H9 (cell line): ENCODE data around the gene ACACB. TPM values are rescaled to one million over a fixed set of nuclear protein-coding genes. Genes with fewer than 3 reads are reported as not detected.

Experiments used
- DNase-seq: peaks from one replicate; pipeline ENCODE4 v3.0.0-alpha.2; 2017
- H2AFZ ChIP-seq: one replicate; pipeline ENCODE4 v1.6.1; 2013; ENCODE audit warnings: mild to moderate bottlenecking, low read length, control low read depth, moderate library complexity
- H2AK5ac ChIP-seq: 2 replicates; pipeline ENCODE4 v1.6.1; 2013; ENCODE audit warnings: low read length, control low read depth, mixed read lengths; ENCODE audit not compliant: insufficient read length
- H2BK120ac ChIP-seq: one replicate; pipeline ENCODE4 v1.6.1; 2013; ENCODE audit warnings: low read depth, mild to moderate bottlenecking, low read length, control low read depth, inconsistent platforms; ENCODE audit not compliant: poor library complexity, severe bottlenecking
- H2BK12ac ChIP-seq: 2 replicates; pipeline ENCODE4 v1.6.1; 2013; ENCODE audit warnings: low read length, control low read depth, mixed read lengths, low read depth; ENCODE audit not compliant: insufficient read length
- H2BK15ac ChIP-seq: 2 replicates; pipeline ENCODE4 v1.6.1; 2013; ENCODE audit warnings: low read depth, low read length, control low read depth
- H2BK20ac ChIP-seq: one replicate; pipeline ENCODE4 v1.6.1; 2013; ENCODE audit warnings: low read depth, mild to moderate bottlenecking, low read length, control low read depth, inconsistent platforms; ENCODE audit not compliant: poor library complexity, severe bottlenecking
- H2BK5ac ChIP-seq: 2 replicates; pipeline ENCODE4 v1.6.1; 2013; ENCODE audit warnings: low read length, control low read depth, mixed read lengths; ENCODE audit not compliant: insufficient read length
- H3K14ac ChIP-seq: 2 replicates; pipeline ENCODE4 v1.6.1; 2013; ENCODE audit warnings: low read length, control low read depth; ENCODE audit not compliant: insufficient read depth
- H3K18ac ChIP-seq: 2 replicates; pipeline ENCODE4 v1.6.1; 2013; ENCODE audit warnings: low read depth, mild to moderate bottlenecking, mixed read lengths, low read length, control low read depth; ENCODE audit not compliant: insufficient read length
- H3K23ac ChIP-seq: 2 replicates; pipeline ENCODE4 v1.6.1; 2013; ENCODE audit warnings: low read length, control low read depth, mixed read lengths, low read depth; ENCODE audit not compliant: insufficient read length
- H3K23me2 ChIP-seq: 2 replicates; pipeline ENCODE4 v1.6.1; 2013; ENCODE audit warnings: low read depth, mild to moderate bottlenecking, mixed read lengths, low read length, control low read depth; ENCODE audit not compliant: insufficient read length, poor library complexity, severe bottlenecking
- H3K27ac ChIP-seq: 2 replicates; pipeline ENCODE4 v1.5.1; 2013; ENCODE audit warnings: low read length, control low read depth, mixed read lengths, low read depth; ENCODE audit not compliant: insufficient read length
- H3K27me3 ChIP-seq: 2 replicates; pipeline ENCODE4 v1.6.1; 2013; ENCODE audit warnings: low read length, control low read depth, inconsistent platforms; ENCODE audit not compliant: insufficient read depth
- H3K4ac ChIP-seq: 2 replicates; pipeline ENCODE4 v1.6.1; 2013; ENCODE audit warnings: low read depth, mild to moderate bottlenecking, control low read depth, inconsistent platforms, low read length, moderate library complexity
- H3K4me1 ChIP-seq: 2 replicates; pipeline ENCODE4 v1.6.1; 2013; ENCODE audit warnings: low read length, control low read depth, inconsistent platforms; ENCODE audit not compliant: insufficient read depth
- H3K4me2 ChIP-seq: 2 replicates; pipeline ENCODE4 v1.6.1; 2013; ENCODE audit warnings: low read length, control low read depth, mixed read lengths; ENCODE audit not compliant: insufficient read length, insufficient read depth
- H3K56ac ChIP-seq: 2 replicates; pipeline ENCODE4 v1.6.1; 2013; ENCODE audit warnings: low read depth, mild to moderate bottlenecking, mixed read lengths, low read length, control low read depth; ENCODE audit not compliant: insufficient read length
- H3K79me1 ChIP-seq: 2 replicates; pipeline ENCODE4 v1.6.1; 2013; ENCODE audit warnings: low read depth, mild to moderate bottlenecking, moderate library complexity, low read length, control low read depth, inconsistent platforms; ENCODE audit not compliant: insufficient read depth, poor library complexity, severe bottlenecking
- H3K79me2 ChIP-seq: 2 replicates; pipeline ENCODE4 v1.6.1; 2013; ENCODE audit warnings: low read length, control low read depth, inconsistent platforms; ENCODE audit not compliant: insufficient read depth
- H3K9ac ChIP-seq: 2 replicates; pipeline ENCODE4 v1.6.1; 2013; ENCODE audit warnings: low read length, control low read depth, mixed read lengths; ENCODE audit not compliant: insufficient read length; ENCODE audit errors: extremely low read depth
- H3K9me3 ChIP-seq: one replicate; pipeline ENCODE4 v1.6.1; 2013; ENCODE audit warnings: low read depth, low read length, inconsistent platforms; ENCODE audit not compliant: control insufficient read depth
- H3T11ph ChIP-seq: one replicate; pipeline ENCODE4 v1.6.1; 2013; ENCODE audit warnings: mild to moderate bottlenecking, low read length, control low read depth, inconsistent platforms
- H4K20me1 ChIP-seq: one replicate; pipeline ENCODE4 v1.6.1; 2013; ENCODE audit not compliant: control insufficient read depth, insufficient read length, insufficient read depth
- H4K5ac ChIP-seq: 2 replicates; pipeline ENCODE4 v1.6.1; 2013; ENCODE audit warnings: low read depth, mild to moderate bottlenecking, mixed read lengths, low read length, control low read depth; ENCODE audit not compliant: insufficient read length
- H4K8ac ChIP-seq: replicated peaks from 2 replicates; pipeline ENCODE4 v1.6.1; 2013; ENCODE audit warnings: low read length, control low read depth, mixed read lengths, low read depth; ENCODE audit not compliant: insufficient read length
- H4K91ac ChIP-seq: 2 replicates; pipeline ENCODE4 v1.6.1; 2013; ENCODE audit warnings: low read depth, mild to moderate bottlenecking, moderate library complexity, mixed read lengths, low read length, control low read depth; ENCODE audit not compliant: insufficient read length
- H3K27ac Mint-ChIP-seq, 3 experiments: 2 replicates in 2 of 3; 3 replicates in 1 of 3; pipeline ENCODE4 v1.8.0; 2020 to 2021; ENCODE audit warnings: mixed read lengths in 3 of 3, mild to moderate bottlenecking in 1 of 3, moderate library complexity in 1 of 3
- H3K27me3 Mint-ChIP-seq: 2 replicates; pipeline ENCODE4 v1.8.0; 2021; ENCODE audit warnings: low read depth, mild to moderate bottlenecking, moderate library complexity, mixed read lengths
- H3K36me3 Mint-ChIP-seq, 3 experiments: 2 replicates in 2 of 3; 3 replicates in 1 of 3; pipeline ENCODE4 v1.8.0; 2020 to 2021; ENCODE audit warnings: low read depth in 3 of 3, mixed read lengths in 3 of 3; ENCODE audit not compliant: insufficient read depth in 1 of 3
- H3K4me1 Mint-ChIP-seq, 2 experiments: 2 replicates each; pipeline ENCODE4 v1.8.0; 2020; ENCODE audit warnings: mixed read lengths in 2 of 2
- H3K4me3 Mint-ChIP-seq, 2 experiments: 2 replicates in 1 of 2; 3 replicates in 1 of 2; pipeline ENCODE4 v1.8.0; 2020 to 2021; ENCODE audit warnings: mild to moderate bottlenecking in 2 of 2, mixed read lengths in 2 of 2, moderate library complexity in 1 of 2
- H3K9me3 Mint-ChIP-seq, 2 experiments: 2 replicates in 1 of 2; 3 replicates in 1 of 2; pipeline ENCODE4 v1.8.0; 2020; ENCODE audit warnings: mild to moderate bottlenecking in 2 of 2, mixed read lengths in 2 of 2, moderate library complexity in 1 of 2
- WGBS: extraction: QIAGEN DNeasy Blood & Tissue Kit; methylation state at CpG from one replicate; pipeline ENCODE4 v1.1.7; 2013; ENCODE audit warnings: missing lambda C conversion rate, low lambda C conversion rate, mixed read lengths; ENCODE audit not compliant: insufficient read length; ENCODE audit errors: extremely low coverage; 5-methylcytosine and 5-hydroxymethylcytosine counted together
- total RNA-seq: library from RNA; stranded (reverse); gene quantifications from 2 replicates; pipeline ENCODE4 v1.2.1, GENCODE V29; 2021
- TF ChIP-seq, protein P1 (sequence below): fragments of 200-600 bp; sonication (generic); conservative IDR thresholded peaks from 3 replicates; pipeline ENCODE4 v1.8.0; 2021; ENCODE audit warnings: antibody characterized with exemption, mild to moderate bottlenecking

The ACACB gene
- total RNA-seq, 1 experiment from 2014 or later = 14.2 TPM

DNA sequence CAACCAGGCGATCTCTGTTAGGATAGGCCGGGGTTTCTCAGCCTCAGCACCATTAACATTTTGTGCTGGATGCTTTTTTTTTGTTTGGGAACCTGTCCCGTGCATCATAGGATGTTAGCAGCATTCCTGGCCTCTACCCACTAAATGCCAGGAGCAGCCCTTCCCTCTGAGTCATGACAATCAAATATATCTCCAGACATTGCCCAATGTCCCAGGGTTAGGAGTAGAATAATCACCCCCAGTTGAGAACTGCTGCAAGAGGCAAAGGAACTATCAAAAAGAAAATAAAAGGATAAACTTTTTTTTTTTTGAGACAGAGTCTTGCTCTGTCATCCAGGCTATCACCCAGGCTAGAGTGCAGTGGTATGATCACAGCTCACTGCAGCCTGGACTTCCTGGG lies 76.0 kb downstream of the ACACB start:
- H3K27ac ChIP-seq = no peak overlapping the region
- no peak overlapping the region for H2BK5ac ChIP-seq
- no peak overlapping the region for H2AK5ac ChIP-seq
- WGBS = no CpG with 5 or more reads among the region's 3 CpGs
- H2BK12ac ChIP-seq = no peak overlapping the region
- no peaks in the 10 kb centered on the region for H3K9me3 ChIP-seq
- no peaks in the 10 kb centered on the region for H3K79me1 ChIP-seq
- H2BK15ac ChIP-seq = no peak overlapping the region
- H3K4ac ChIP-seq = no peak overlapping the region
- no peaks in the 10 kb centered on the region for H3K27me3 ChIP-seq
- H3K23ac ChIP-seq = no peak overlapping the region
- H4K5ac ChIP-seq = no peak overlapping the region
- no peak overlapping the region for H3K4me2 ChIP-seq
- H2BK120ac ChIP-seq = no peak overlapping the region
- H3K56ac ChIP-seq = no peak overlapping the region
- H3K9me3 Mint-ChIP-seq = no peaks in the 10 kb centered on the region
- H3K4me1 Mint-ChIP-seq = no peaks in the 10 kb centered on the region
- H3K18ac ChIP-seq = no peak overlapping the region
- TF ChIP-seq, protein P1, sequence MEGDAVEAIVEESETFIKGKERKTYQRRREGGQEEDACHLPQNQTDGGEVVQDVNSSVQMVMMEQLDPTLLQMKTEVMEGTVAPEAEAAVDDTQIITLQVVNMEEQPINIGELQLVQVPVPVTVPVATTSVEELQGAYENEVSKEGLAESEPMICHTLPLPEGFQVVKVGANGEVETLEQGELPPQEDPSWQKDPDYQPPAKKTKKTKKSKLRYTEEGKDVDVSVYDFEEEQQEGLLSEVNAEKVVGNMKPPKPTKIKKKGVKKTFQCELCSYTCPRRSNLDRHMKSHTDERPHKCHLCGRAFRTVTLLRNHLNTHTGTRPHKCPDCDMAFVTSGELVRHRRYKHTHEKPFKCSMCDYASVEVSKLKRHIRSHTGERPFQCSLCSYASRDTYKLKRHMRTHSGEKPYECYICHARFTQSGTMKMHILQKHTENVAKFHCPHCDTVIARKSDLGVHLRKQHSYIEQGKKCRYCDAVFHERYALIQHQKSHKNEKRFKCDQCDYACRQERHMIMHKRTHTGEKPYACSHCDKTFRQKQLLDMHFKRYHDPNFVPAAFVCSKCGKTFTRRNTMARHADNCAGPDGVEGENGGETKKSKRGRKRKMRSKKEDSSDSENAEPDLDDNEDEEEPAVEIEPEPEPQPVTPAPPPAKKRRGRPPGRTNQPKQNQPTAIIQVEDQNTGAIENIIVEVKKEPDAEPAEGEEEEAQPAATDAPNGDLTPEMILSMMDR = no peak
- no peaks in the 10 kb centered on the region for H4K20me1 ChIP-seq
- no peak for DNase-seq
- no peak overlapping the region for H3K4me3 Mint-ChIP-seq
- no peaks in the 10 kb centered on the region for H3K27me3 Mint-ChIP-seq
- H3K36me3 Mint-ChIP-seq = peaks cover 8 to 36% (median 18%) of the 10 kb centered on the region in 3 experiments; a peak in 6 of 7 replicates
- no peak overlapping the region for H3T11ph ChIP-seq
- no peaks in the 10 kb centered on the region for H3K23me2 ChIP-seq
- H4K8ac ChIP-seq = no peak overlapping the region
- no peaks in the 10 kb centered on the region for H3K4me1 ChIP-seq
- H2AFZ ChIP-seq = no peak overlapping the region
- no peaks in the 10 kb centered on the region for H3K79me2 ChIP-seq
- peak overlapping the region in 1 of 3 experiments; percentile 68; a peak in 1 of 7 replicates for H3K27ac Mint-ChIP-seq
- no peak overlapping the region for H3K14ac ChIP-seq
- H4K91ac ChIP-seq = no peak overlapping the region
- no peak overlapping the region for H3K9ac ChIP-seq
- no peak overlapping the region for H2BK20ac ChIP-seq
